ENCODE results near the gene SERINC4.

SERINC4 gene

GRCh38 chr15:43799209-43799944 is 643 bp downstream of the SERINC4 start:
- TF ChIP-seq CREB5 (CRISPR knock-in tag; IDR thresholded peaks at IDR 0.05; ENCODE audit: low read depth), result no peak
- TF ChIP-seq RARB (CRISPR knock-in tag; IDR thresholded peaks at IDR 0.05), result no peak
- no peak for TF ChIP-seq CSDC2 (CRISPR knock-in tag; IDR thresholded peaks at IDR 0.05)
- no peak for TF ChIP-seq ARNTL (CRISPR knock-in tag; IDR thresholded peaks at IDR 0.05; ENCODE audit: borderline replicate concordance, low read depth)
- no peak for TF ChIP-seq BACH2 (CRISPR knock-in tag; IDR thresholded peaks at IDR 0.05; ENCODE audit: borderline replicate concordance)
- TF ChIP-seq ZNF565 (CRISPR knock-in tag; conservative IDR thresholded peaks at IDR 0.05; ENCODE audit: low read depth), result no peak

DNA sequence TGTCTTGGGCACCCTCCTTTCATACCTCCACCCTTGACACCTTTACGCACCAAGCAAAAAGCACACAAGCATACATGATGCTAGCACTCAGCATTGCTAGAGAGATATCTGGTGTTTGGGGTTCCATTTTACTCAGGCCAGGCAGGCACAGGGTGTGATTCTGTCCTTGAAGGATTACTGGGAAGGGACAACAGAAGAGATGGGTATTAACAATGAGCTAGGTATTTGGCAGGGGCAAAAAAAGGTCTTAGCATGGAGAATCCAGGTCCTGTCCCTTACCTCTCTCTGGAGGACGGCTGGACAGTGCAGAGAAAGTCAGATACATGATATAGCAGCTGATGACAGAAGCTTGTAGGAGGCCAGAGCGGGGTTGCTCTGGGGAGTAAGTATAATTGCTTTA is 3.5 kb downstream of the SERINC4 start:
- no peak for ATAC-seq
- TF ChIP-seq, protein P1, sequence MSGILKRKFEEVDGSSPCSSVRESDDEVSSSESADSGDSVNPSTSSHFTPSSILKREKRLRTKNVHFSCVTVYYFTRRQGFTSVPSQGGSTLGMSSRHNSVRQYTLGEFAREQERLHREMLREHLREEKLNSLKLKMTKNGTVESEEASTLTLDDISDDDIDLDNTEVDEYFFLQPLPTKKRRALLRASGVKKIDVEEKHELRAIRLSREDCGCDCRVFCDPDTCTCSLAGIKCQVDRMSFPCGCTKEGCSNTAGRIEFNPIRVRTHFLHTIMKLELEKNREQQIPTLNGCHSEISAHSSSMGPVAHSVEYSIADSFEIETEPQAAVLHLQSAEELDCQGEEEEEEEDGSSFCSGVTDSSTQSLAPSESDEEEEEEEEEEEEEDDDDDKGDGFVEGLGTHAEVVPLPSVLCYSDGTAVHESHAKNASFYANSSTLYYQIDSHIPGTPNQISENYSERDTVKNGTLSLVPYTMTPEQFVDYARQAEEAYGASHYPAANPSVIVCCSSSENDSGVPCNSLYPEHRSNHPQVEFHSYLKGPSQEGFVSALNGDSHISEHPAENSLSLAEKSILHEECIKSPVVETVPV (CRISPR knock-in tag; IDR thresholded peaks at IDR 0.05), result no peak
- no peak for TF ChIP-seq TOX (CRISPR knock-in tag; IDR thresholded peaks at IDR 0.05; ENCODE audit: borderline replicate concordance)
- TF ChIP-seq ZFP30 (CRISPR knock-in tag; IDR thresholded peaks at IDR 0.05), result no peak
- no peak for TF ChIP-seq CSDC2 (CRISPR knock-in tag; IDR thresholded peaks at IDR 0.05)
- TF ChIP-seq ZC3H10 (CRISPR knock-in tag; IDR thresholded peaks at IDR 0.05), result no peak
- TF ChIP-seq OSR1 (CRISPR knock-in tag; IDR thresholded peaks at IDR 0.05), result no peak

More at GRCh38 chr15:43799209-43799944, 643 bp downstream of the SERINC4 start:
- ATAC-seq, result no peak

DNA sequence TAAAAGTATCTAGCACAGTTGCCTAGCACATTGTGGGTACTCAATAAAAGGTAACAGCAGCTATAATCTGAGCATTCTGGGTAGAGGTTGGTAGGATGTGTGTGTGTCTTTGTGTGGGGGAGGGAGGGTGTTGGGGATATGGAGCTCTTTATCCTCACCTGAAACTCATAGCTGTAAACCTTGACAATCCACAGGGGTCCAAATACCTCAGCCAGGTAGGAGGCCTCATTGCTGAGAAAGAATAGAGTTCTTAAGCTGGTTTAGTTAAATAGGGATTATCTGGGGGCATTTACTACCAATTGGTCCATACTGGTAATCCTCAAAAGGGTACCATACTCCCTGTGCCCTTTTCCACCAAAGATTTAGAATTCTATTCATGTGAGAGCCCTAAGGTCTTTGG is 4.0 kb downstream of the SERINC4 start:
- ATAC-seq, result no peak
- TF ChIP-seq CSDC2 (CRISPR knock-in tag; IDR thresholded peaks at IDR 0.05), result no peak
- TF ChIP-seq ZFP3 (CRISPR knock-in tag; IDR thresholded peaks at IDR 0.05), result no peak
- no peak for TF ChIP-seq ESRRG (CRISPR knock-in tag; IDR thresholded peaks at IDR 0.05)
- TF ChIP-seq OSR1 (CRISPR knock-in tag; IDR thresholded peaks at IDR 0.05), result no peak

DNA sequence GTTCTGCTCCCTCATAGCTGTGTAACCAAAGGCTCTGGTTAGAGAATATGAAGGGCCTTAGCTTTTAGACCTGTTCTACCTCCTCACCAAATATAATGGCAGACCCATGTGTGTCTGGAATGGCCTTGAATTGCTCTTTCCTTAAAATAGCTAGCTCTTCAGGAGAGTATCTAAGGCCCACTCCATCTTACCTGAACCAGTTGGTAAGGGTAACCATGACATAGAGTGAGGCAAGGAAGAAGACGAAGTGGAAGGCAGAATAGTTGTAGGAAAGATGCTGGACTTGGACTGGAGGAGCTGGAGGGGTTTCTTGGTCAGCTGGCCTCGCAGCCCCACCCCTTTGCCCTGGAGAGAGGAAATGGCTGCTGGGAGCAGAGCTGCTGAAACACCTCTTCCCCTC is 4.8 kb downstream of the SERINC4 start:
- ATAC-seq, result no peak
- TF ChIP-seq PPARA (CRISPR knock-in tag; IDR thresholded peaks at IDR 0.05; ENCODE audit: borderline replicate concordance) (no peak), ZNF565 (CRISPR knock-in tag; conservative IDR thresholded peaks at IDR 0.05; ENCODE audit: low read depth) (no peak), ESRRG (CRISPR knock-in tag; IDR thresholded peaks at IDR 0.05) (no peak), ARNTL (CRISPR knock-in tag; IDR thresholded peaks at IDR 0.05; ENCODE audit: borderline replicate concordance, low read depth) (no peak), ZNF8 (CRISPR knock-in tag; IDR thresholded peaks at IDR 0.05) (no peak), OSR1 (CRISPR knock-in tag; IDR thresholded peaks at IDR 0.05) (no peak), TCF4 (CRISPR knock-in tag; IDR thresholded peaks at IDR 0.05; ENCODE audit: borderline replicate concordance) (no peak), TOX (CRISPR knock-in tag; IDR thresholded peaks at IDR 0.05; ENCODE audit: borderline replicate concordance) (no peak), GLIS3 (CRISPR knock-in tag; IDR thresholded peaks at IDR 0.05) (no peak), CREB5 (CRISPR knock-in tag; IDR thresholded peaks at IDR 0.05; ENCODE audit: low read depth) (no peak)
- TF ChIP-seq, protein P2, sequence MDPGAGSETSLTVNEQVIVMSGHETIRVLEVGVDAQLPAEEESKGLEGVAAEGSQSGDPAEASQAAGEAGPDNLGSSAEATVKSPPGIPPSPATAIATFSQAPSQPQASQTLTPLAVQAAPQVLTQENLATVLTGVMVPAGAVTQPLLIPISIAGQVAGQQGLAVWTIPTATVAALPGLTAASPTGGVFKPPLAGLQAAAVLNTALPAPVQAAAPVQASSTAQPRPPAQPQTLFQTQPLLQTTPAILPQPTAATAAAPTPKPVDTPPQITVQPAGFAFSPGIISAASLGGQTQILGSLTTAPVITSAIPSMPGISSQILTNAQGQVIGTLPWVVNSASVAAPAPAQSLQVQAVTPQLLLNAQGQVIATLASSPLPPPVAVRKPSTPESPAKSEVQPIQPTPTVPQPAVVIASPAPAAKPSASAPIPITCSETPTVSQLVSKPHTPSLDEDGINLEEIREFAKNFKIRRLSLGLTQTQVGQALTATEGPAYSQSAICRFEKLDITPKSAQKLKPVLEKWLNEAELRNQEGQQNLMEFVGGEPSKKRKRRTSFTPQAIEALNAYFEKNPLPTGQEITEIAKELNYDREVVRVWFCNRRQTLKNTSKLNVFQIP (CRISPR knock-in tag; IDR thresholded peaks at IDR 0.05; ENCODE audit: borderline replicate concordance, low read depth), result no peak
- TF ChIP-seq, protein P3, sequence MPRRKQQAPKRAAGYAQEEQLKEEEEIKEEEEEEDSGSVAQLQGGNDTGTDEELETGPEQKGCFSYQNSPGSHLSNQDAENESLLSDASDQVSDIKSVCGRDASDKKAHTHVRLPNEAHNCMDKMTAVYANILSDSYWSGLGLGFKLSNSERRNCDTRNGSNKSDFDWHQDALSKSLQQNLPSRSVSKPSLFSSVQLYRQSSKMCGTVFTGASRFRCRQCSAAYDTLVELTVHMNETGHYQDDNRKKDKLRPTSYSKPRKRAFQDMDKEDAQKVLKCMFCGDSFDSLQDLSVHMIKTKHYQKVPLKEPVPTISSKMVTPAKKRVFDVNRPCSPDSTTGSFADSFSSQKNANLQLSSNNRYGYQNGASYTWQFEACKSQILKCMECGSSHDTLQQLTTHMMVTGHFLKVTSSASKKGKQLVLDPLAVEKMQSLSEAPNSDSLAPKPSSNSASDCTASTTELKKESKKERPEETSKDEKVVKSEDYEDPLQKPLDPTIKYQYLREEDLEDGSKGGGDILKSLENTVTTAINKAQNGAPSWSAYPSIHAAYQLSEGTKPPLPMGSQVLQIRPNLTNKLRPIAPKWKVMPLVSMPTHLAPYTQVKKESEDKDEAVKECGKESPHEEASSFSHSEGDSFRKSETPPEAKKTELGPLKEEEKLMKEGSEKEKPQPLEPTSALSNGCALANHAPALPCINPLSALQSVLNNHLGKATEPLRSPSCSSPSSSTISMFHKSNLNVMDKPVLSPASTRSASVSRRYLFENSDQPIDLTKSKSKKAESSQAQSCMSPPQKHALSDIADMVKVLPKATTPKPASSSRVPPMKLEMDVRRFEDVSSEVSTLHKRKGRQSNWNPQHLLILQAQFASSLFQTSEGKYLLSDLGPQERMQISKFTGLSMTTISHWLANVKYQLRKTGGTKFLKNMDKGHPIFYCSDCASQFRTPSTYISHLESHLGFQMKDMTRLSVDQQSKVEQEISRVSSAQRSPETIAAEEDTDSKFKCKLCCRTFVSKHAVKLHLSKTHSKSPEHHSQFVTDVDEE (CRISPR knock-in tag; IDR thresholded peaks at IDR 0.05), result no peak
